DMS153 (cell line): ENCODE results near the gene SARS2.
A peak's percentile ranks its signal among the peaks of the same experiment; 100 is the strongest.
"Not testable (repeated sequence)": the region's sequence is repeated elsewhere in the genome, so short reads cannot be mapped to it uniquely, and the experiment has no call there.

Experiments used
- DNase-seq: peaks from one replicate; lab custom pipeline; 2025; lab: John Stamatoyannopoulos, UW

Gene SARS2

GRCh38 chr19:38929929-38930775, at the start of gene SARS2:
Gene SARS2 (minus strand): TSS chr19:38930763. CDS start chr19:38930736, 27 bp downstream.
- DNase-seq = peak; percentile 87

GRCh38 chr19:38979812-38980211, 49.2 kb upstream of the SARS2 start:
- no peak for DNase-seq

GRCh38 chr19:38978326-38978689, 47.7 kb upstream of the SARS2 start:
- DNase-seq = no peak

GRCh38 chr19:38977445-38978325, 47.1 kb upstream of the SARS2 start:
- no peak for DNase-seq

- no peak for DNase-seq
Observed at GRCh38 chr19:38975861-38976271, 45.3 kb upstream of the SARS2 start.

GRCh38 chr19:38975214-38975860, 44.8 kb upstream of the SARS2 start, which contains the start of gene FBXO17:
Gene FBXO17 (minus strand): TSS chr19:38975742. CDS start chr19:38950319, 25,423 bp downstream.
- no peak for DNase-seq

- no peak for DNase-seq
Observed at GRCh38 chr19:38974624-38975213, 44.2 kb upstream of the SARS2 start.

- no peak for DNase-seq
Observed at GRCh38 chr19:38971672-38972071, 41.1 kb upstream of the SARS2 start.

- DNase-seq = no peak
Observed at GRCh38 chr19:38970664-38971532, 40.3 kb upstream of the SARS2 start.

GRCh38 chr19:38966149-38966548, 35.6 kb upstream of the SARS2 start:
- not testable (repeated sequence) for DNase-seq

GRCh38 chr19:38964738-38965137, 34.2 kb upstream of the SARS2 start:
- DNase-seq = no peak

GRCh38 chr19:38959618-38960017, 29.1 kb upstream of the SARS2 start:
- no peak for DNase-seq

GRCh38 chr19:38958301-38958700, 27.7 kb upstream of the SARS2 start:
- no peak for DNase-seq

- DNase-seq = no peak
Observed at GRCh38 chr19:38956264-38956663, 25.7 kb upstream of the SARS2 start.

GRCh38 chr19:38953677-38954076, 23.1 kb upstream of the SARS2 start:
- no peak for DNase-seq

GRCh38 chr19:38952395-38953165, 22.0 kb upstream of the SARS2 start:
- DNase-seq = peak; percentile 60

- no peak for DNase-seq
Observed at GRCh38 chr19:38951187-38951586, 20.6 kb upstream of the SARS2 start.

GRCh38 chr19:38949580-38950367, 19.2 kb upstream of the SARS2 start:
- peak; percentile 81 for DNase-seq
